ENCODE measurements around the gene SEPTIN2.

DNA sequence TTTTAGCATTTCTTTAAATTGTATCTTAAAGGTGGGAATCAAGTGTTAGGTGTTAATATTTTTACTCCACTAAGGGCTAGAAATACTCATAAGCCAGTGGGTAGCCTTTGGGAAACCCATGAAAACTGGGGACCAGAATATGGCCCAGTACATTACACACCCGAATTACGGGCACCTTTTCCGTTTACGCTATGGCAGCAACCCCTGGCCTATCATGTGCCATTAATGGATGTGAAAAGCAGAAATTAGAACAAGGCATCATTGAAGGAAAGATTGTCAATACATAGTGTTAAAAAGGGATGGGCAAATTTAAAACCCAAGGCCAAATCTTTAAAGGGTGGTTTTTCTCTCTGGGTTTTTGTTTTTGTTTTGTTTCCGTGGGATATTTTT is 41.1 kb downstream of the SEPTIN2 start:
- TF ChIP-seq EZH2 (IDR thresholded peaks at IDR 0.05; ENCODE audit: borderline replicate concordance), result no peak
- TF ChIP-seq, protein P1, sequence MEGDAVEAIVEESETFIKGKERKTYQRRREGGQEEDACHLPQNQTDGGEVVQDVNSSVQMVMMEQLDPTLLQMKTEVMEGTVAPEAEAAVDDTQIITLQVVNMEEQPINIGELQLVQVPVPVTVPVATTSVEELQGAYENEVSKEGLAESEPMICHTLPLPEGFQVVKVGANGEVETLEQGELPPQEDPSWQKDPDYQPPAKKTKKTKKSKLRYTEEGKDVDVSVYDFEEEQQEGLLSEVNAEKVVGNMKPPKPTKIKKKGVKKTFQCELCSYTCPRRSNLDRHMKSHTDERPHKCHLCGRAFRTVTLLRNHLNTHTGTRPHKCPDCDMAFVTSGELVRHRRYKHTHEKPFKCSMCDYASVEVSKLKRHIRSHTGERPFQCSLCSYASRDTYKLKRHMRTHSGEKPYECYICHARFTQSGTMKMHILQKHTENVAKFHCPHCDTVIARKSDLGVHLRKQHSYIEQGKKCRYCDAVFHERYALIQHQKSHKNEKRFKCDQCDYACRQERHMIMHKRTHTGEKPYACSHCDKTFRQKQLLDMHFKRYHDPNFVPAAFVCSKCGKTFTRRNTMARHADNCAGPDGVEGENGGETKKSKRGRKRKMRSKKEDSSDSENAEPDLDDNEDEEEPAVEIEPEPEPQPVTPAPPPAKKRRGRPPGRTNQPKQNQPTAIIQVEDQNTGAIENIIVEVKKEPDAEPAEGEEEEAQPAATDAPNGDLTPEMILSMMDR (IDR thresholded peaks at IDR 0.05; ENCODE audit: poor library complexity), result no peak

Data from hepatocyte (in vitro differentiated cells).